OCI-LY7 (cell line): ENCODE results near the gene SLC6A12.

Experiments used
- CTCF ChIP-seq: fragments of 200-600 bp; sonication (generic); conservative IDR thresholded peaks from 2 replicates; pipeline ENCODE4 v1.5.1; 2014; ENCODE audit warnings: mild to moderate bottlenecking, antibody characterized with exemption, low read length, moderate library complexity, mixed read lengths
- EZH2phosphoT487 ChIP-seq: fragments of 200-600 bp; sonication (generic); IDR thresholded peaks from 2 replicates; pipeline ENCODE4 v1.6.1; 2018; ENCODE audit warnings: low read depth, borderline replicate concordance, mild to moderate bottlenecking, mixed run types, antibody characterized with exemption, low read length, moderate library complexity, mixed read lengths

DNA sequence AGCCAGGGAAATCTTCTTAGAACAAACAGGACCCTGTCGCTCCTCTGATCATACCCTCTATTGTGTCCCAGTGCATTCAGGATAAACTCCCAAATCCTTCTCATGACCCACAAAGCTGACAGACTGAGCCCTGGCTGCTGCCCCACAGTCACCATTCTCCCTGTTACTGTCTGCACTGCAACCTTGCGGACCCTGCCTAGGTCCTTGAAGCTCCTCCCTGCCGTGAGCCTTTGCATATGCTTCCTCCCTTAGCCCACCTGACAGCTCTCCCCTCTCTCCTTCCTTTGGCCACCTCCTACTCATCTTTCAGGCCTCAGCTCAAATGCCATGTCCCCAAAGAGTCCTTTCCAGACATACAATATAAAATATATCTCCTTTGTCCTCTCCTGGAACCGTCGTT lies 62.4 kb downstream of the SLC6A12 start:
- TF ChIP-seq CTCF (no peak), EZH2phosphoT487 (no peak)
